ENCODE measurements around the gene ORC5. TPM values are rescaled to one million over a fixed set of nuclear protein-coding genes. Genes with fewer than 3 reads are reported as not detected.
"Not testable (repeated sequence)": the region's sequence is repeated elsewhere in the genome, so short reads cannot be mapped to it uniquely, and the experiment has no call there.

Gene ORC5
- total RNA-seq, 3 donors from 2014 or later: 14.9 to 17.6 (median 15.5) TPM

DNA sequence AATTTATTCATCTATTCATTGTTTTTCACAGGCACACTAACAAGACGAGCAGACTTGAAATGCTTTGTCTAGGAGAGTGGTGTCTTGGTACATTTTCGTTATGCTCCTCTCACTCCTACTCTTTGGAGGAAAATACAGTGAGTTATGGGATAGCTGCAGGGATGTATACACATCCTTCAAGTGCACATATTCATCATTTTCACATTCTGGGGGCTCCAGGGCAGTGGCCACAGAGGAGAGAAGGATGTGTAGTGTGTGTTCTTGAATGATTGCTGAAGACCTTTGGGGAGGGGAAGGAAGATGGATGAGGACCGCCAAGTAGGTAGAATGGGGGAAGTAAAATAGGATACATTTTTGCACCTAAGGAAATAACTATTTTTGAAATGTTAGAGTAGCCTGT is 34.8 kb upstream of the ORC5 start:
- no peak for ATAC-seq

DNA sequence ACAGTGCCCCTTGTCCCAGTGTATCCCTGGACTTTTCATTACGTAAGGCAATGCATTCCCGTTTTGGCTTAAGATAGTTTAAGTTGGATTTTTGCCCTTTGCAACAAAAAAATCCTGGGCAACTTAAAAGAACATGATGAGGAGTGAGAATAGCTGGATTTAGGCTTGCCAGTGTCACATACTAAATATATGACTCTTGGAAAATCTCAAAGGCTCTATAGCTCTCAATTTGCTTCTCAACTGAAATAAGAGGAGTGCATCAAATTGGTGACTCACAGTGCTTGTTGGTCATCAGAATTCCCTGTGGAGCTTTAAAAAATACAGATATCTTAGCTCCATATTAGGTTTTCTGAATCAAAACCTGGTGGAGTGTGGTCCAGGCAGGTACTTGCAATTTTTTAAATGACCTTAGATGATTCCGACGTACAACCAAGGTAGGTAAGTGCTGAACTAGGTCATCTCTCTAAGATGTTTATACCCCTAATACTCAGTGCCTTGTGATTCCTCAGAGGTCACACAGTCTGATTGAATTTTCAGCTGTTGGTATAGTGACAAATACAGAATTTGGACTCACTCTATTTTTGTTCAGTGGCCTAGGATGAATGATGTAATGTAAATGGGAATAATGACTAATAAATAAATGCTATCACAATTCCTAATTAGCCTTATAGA is 33.9 kb upstream of the ORC5 start:
- no peak for TF ChIP-seq CTCF (IDR thresholded peaks at IDR 0.05)

More for the DNA sequence above, 34.8 kb upstream of the ORC5 start:
- Histone ChIP-seq H3K36me3 (ENCODE audit: low read depth) (no peaks in the 10 kb centered on the region), H3K4me3 (no peak overlapping the region), H3K4me1 (ENCODE audit: low read depth) (no peaks in the 10 kb centered on the region), H3K9me3 (no peaks in the 10 kb centered on the region)
- intact Hi-C loops (cut with DNase I, micrococcal nuclease): no loop called here
- no peak for DNase-seq
- no peak for TF ChIP-seq CTCF (IDR thresholded peaks at IDR 0.05)

GRCh38 chr7:104241135-104241534 is 33.3 kb upstream of the ORC5 start:
- no peak for ATAC-seq
- intact Hi-C loops (cut with DNase I, micrococcal nuclease): no loop called here
- TF ChIP-seq CTCF (IDR thresholded peaks at IDR 0.05): no peak

More for the DNA sequence above, 33.9 kb upstream of the ORC5 start:
- H3K36me3 ChIP-seq (ENCODE audit: low read depth): no peaks in the 10 kb centered on the region
- H3K9me3 ChIP-seq: no peaks in the 10 kb centered on the region
- intact Hi-C loops (cut with DNase I, micrococcal nuclease): no loop called here
- DNase-seq: no peak
- H3K4me1 ChIP-seq (ENCODE audit: low read depth): no peaks in the 10 kb centered on the region
- no peak overlapping the region for H3K4me3 ChIP-seq
- ATAC-seq: no peak

GRCh38 chr7:104240401-104240800 is 32.6 kb upstream of the ORC5 start:
- DNase-seq (no peak), ATAC-seq (no peak)
- TF ChIP-seq CTCF (IDR thresholded peaks at IDR 0.05): no peak
- Histone ChIP-seq H3K4me1 (ENCODE audit: low read depth) (no peaks in the 10 kb centered on the region), H3K36me3 (ENCODE audit: low read depth) (no peaks in the 10 kb centered on the region), H3K4me3 (no peak overlapping the region), H3K9me3 (no peaks in the 10 kb centered on the region)
- intact Hi-C loops (cut with DNase I, micrococcal nuclease): no loop called here

More at GRCh38 chr7:104241135-104241534, 33.3 kb upstream of the ORC5 start:
- H3K4me3 ChIP-seq: no peak overlapping the region
- H3K9me3 ChIP-seq: no peaks in the 10 kb centered on the region
- no peaks in the 10 kb centered on the region for H3K36me3 ChIP-seq (ENCODE audit: low read depth)
- DNase-seq: no peak
- H3K4me1 ChIP-seq (ENCODE audit: low read depth): no peaks in the 10 kb centered on the region

GRCh38 chr7:104234990-104235389 is 27.2 kb upstream of the ORC5 start:
- not testable (repeated sequence) for DNase-seq; H3K36me3 ChIP-seq (ENCODE audit: low read depth); H3K4me1 ChIP-seq (ENCODE audit: low read depth); ATAC-seq; H3K9me3 ChIP-seq; H3K4me3 ChIP-seq
- intact Hi-C loops (cut with DNase I, micrococcal nuclease): loop anchor here in 1 of 2 donors (5.0 kb wide), 1 partner anchor 612 kb away; no protein-coding TSS in a partner anchor
